ENCODE measurements around the gene ADGRV1.

ADGRV1 gene

GRCh38 chr5:91177639-91178038, 619.0 kb downstream of the ADGRV1 start:
- peak; percentile 11 for DNase-seq (ENCODE audit: low read depth)
- H3K4me3 ChIP-seq (ENCODE audit: low read depth, low read length): no peak overlapping the region
- TF ChIP-seq CTCF (conservative IDR thresholded peaks at IDR 0.05; ENCODE audit: low read depth, low read length): no peak

GRCh38 chr5:91178461-91178860, 619.9 kb downstream of the ADGRV1 start:
- no peak for TF ChIP-seq CTCF (conservative IDR thresholded peaks at IDR 0.05; ENCODE audit: low read depth, low read length)

DNA sequence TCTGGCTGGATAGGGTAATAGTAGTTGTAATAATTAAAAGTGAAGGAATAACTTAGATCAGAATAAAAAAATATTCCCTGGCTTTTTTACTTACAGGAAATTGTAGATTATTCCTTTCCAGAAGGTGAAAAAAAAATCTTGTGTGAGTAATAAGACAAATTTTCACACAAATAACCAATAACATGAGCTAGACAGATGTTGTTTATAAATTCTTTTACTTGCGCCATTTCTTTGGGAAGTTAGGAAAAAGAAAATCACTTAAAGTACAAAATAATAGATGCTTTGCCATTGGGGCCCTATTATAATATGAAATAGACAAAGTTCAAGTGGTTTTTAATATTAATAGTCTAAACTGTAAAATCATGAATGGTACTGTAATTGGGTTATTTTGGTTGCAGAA, 620.4 kb downstream of the ADGRV1 start:
- H3K4me3 ChIP-seq (ENCODE audit: low read depth, low read length): no peak overlapping the region
- peak; percentile 44 for DNase-seq (ENCODE audit: low read depth)
- no peak for TF ChIP-seq CTCF (conservative IDR thresholded peaks at IDR 0.05; ENCODE audit: low read depth, low read length)

More at GRCh38 chr5:91178461-91178860, 619.9 kb downstream of the ADGRV1 start:
- DNase-seq (ENCODE audit: low read depth): peak; percentile 89
- H3K4me3 ChIP-seq (ENCODE audit: low read depth, low read length): no peak overlapping the region

DNA sequence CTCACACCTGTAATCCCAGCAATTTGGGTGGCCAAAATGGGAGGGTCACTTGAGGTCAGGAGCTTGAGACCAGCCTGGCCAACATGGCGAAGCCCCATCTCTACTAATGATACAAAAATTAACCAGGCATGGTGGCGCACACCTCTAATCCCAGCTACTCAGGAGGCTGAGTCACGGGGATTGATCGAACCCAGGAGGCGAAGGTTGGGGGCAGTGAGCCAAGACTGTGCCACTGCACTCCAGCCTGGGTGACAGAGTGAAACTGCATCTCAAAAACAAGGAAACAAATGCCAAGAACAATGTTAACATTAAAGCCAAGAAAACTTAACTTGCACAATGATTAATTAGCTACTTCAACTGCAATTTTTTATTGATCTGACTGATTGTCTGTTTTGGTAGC, 621.9 kb downstream of the ADGRV1 start:
- TF ChIP-seq CTCF (conservative IDR thresholded peaks at IDR 0.05; ENCODE audit: low read depth, low read length): no peak
- no peak for DNase-seq (ENCODE audit: low read depth)
- H3K4me3 ChIP-seq (ENCODE audit: low read depth, low read length): no peak overlapping the region

DNA sequence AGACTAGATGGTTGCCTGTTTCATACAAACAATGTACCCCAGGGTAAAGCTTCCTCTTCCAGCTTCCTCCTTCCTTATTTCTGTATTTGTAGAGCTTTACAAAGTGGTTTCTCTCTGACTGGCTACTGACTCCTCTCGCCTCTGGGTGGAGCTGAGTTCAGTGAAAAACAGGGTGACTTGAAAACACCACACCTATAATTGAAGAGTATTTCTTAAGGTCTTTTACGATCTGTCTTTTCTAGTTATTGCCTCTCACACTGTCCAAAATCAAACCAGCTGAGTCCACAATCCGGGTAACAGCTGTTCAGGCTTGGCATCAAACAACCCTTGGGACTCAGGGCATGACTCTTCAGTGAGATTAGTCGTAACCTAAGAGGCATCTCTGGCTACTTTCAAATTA, 624.2 kb downstream of the ADGRV1 start:
- TF ChIP-seq CTCF (conservative IDR thresholded peaks at IDR 0.05; ENCODE audit: low read depth, low read length): peak; percentile 45
- peak; percentile 56 for DNase-seq (ENCODE audit: low read depth)
- no peak overlapping the region for H3K4me3 ChIP-seq (ENCODE audit: low read depth, low read length)

DNA sequence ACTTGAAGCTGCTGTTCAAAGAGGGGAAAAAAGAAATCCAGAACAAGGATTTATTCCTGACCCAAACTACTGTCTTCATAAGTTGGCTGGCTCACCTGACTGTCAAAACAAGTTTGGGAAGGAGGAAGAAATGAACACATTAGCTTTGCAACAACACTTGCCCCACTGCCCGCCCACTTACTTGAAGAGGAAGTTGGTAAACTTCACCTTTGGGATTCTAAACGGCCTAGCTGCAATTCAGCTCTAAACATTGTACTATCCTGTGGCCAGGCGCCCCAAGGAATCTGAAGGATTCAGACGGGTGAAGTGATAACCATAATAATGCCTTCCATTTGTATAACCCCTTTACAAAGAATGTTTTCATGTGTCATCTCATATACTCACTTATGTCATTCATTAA, 625.1 kb downstream of the ADGRV1 start:
- H3K4me3 ChIP-seq (ENCODE audit: low read depth, low read length): no peak overlapping the region
- DNase-seq (ENCODE audit: low read depth): no peak
- TF ChIP-seq CTCF (conservative IDR thresholded peaks at IDR 0.05; ENCODE audit: low read depth, low read length): no peak

GRCh38 chr5:91186101-91186500, 627.5 kb downstream of the ADGRV1 start:
- no peak for DNase-seq (ENCODE audit: low read depth)
- TF ChIP-seq CTCF (conservative IDR thresholded peaks at IDR 0.05; ENCODE audit: low read depth, low read length): no peak
- H3K4me3 ChIP-seq (ENCODE audit: low read depth, low read length): no peak overlapping the region

Measured in choroid plexus epithelial cell (primary cell).